ENCODE data around the gene FBXO40. TPM values are rescaled to one million over a fixed set of nuclear protein-coding genes. Genes with fewer than 3 reads are reported as not detected.

Gene FBXO40, protein sequence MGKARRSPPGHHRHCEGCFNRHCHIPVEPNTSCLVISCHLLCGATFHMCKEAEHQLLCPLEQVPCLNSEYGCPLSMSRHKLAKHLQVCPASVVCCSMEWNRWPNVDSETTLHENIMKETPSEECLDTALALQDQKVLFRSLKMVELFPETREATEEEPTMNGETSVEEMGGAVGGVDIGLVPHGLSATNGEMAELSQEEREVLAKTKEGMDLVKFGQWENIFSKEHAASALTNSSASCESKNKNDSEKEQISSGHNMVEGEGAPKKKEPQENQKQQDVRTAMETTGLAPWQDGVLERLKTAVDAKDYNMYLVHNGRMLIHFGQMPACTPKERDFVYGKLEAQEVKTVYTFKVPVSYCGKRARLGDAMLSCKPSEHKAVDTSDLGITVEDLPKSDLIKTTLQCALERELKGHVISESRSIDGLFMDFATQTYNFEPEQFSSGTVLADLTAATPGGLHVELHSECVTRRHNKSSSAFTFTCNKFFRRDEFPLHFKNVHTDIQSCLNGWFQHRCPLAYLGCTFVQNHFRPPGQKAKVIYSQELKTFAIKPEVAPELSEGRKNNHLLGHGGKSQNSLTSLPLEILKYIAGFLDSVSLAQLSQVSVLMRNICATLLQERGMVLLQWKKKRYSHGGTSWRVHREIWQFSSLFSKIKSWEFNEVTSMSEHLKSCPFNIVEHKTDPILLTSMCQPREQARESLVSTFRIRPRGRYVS
- not detected for total RNA-seq
- 0.05 TPM for total RNA-seq (2013)

DNA sequence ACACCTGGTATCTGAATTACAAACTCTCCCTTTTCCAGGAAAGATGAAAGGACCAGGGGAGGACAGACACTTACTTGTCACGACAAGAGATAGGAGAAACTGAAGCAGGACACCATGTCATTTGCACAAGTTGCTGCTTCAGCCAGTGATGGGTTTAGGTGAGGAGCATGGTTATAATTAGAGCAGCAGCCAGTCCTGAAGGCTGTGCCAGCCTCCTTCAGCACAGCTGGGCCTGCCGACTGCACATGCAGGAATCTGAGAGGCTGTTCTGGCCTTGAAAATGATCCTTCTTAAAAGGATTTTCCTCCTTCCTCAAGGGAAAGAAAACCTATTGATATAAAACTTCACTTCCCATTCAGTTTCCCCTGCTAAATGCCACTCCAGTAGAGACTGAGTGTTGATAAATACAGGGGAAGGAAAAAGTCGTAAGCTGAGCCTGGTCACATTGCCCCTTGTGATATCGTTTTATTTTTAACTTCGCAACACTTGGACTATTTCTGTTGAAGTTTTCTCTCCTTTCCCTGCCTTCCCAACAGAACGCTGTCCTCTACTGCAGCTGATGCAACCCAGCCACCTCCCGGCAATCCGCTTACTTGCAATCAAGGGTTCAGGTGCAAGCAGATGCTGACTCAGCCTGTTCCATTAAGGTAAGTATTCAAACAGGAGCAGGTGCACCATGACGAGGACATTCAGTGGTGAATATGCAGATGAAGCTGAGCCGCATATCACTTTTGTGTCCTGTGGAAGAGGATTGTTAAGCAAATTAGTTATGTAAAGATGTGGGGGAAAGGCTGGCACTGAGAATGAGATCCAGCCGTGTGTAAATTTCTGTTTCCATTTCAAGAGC is at the start of gene FBXO40:
Gene FBXO40 (plus strand): TSS at position 524 of the 847 bp plus-strand sequence. CDS start 27,197 bp downstream, outside the sequence.
- DNase-seq, result no peak
- intact Hi-C loops (cut with micrococcal nuclease), result no loop called here
- Histone ChIP-seq H3K4me3 (ENCODE audit: low read length) (no peak within 1 kb of the TSS), H3K27ac (ENCODE audit: low read length) (no peak within 1 kb of the TSS), H3K36me3 (ENCODE audit: control insufficient read depth, insufficient read depth, low read length) (no peaks in the 10 kb centered on the region), H3K4me1 (ENCODE audit: control insufficient read depth, insufficient read depth, low read length) (no peaks in the 10 kb centered on the region), H3K9me3 (ENCODE audit: control insufficient read depth, insufficient read depth, low read length) (no peaks in the 10 kb centered on the region), H3K27me3 (ENCODE audit: control insufficient read depth, insufficient read depth, low read length) (no peaks in the 10 kb centered on the region)
- H3K27ac Mint-ChIP-seq, result no peak within 1 kb of the TSS
- no peaks in the 10 kb centered on the region for H3K36me3 Mint-ChIP-seq
- WGBS (ENCODE audit: insufficient coverage), result 81% methylated on average over 11 of the region's 11 CpGs
- no peaks in the 10 kb centered on the region for H3K4me1 Mint-ChIP-seq
- H3K4me3 Mint-ChIP-seq, result no peak within 1 kb of the TSS
- ATAC-seq, result no peak
- H3K9me3 Mint-ChIP-seq, result no peaks in the 10 kb centered on the region
- TF ChIP-seq CTCF (IDR thresholded peaks at IDR 0.05), result no peak
- H3K27me3 Mint-ChIP-seq (ENCODE audit: low read depth in 2 of 2), result peaks cover 0 to 11% of the 10 kb centered on the region in 2 donors

DNA sequence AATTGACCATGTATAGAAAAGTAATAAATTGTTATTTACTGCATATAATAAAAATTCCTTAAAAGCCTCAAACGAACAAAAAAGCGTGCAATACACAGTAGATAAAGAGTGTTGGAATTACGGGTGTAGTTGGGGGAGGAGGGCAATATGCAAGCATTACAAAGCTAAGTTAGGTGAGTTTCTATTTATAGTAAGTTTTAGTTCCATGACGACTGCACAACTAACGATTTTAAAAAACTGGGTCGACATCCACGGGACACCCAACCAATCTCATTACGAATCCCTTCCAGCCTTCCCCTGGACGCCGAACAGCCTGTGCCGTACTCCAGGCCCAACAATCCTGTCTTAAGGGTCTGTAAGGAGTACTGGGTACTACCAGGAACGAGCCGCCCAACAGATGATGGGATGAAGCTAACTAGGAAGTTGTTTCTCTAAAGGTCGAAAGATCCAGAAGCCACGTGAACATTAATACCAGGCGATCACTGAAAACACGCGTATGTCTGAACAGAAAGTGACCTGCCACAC is 48.1 kb upstream of the FBXO40 start:
- H3K9me3 ChIP-seq (ENCODE audit: control insufficient read depth, insufficient read depth, low read length), result no peaks in the 10 kb centered on the region
- H3K27ac Mint-ChIP-seq, result peak overlapping the region in 1 of 2 donors; percentile 82
- no peaks in the 10 kb centered on the region for H3K36me3 ChIP-seq (ENCODE audit: control insufficient read depth, insufficient read depth, low read length)
- no peaks in the 10 kb centered on the region for H3K27me3 Mint-ChIP-seq (ENCODE audit: low read depth in 2 of 2)
- ATAC-seq (no peak), DNase-seq (no peak)
- H3K4me3 Mint-ChIP-seq, result peak overlapping the region; percentile 96
- TF ChIP-seq CTCF (IDR thresholded peaks at IDR 0.05), result no peak
- WGBS (ENCODE audit: insufficient coverage), result 2% methylated on average over 16 of the region's 18 CpGs
- H3K9me3 Mint-ChIP-seq, result no peaks in the 10 kb centered on the region
- H3K27ac ChIP-seq (ENCODE audit: low read length), result no peak overlapping the region
- intact Hi-C loops (cut with micrococcal nuclease), result loop anchor here (5.0 to 10.0 kb wide), 5 partner anchors 202 to 1942 kb away; partner anchors contain the start of genes EAF2, FAM162A, GOLGB1 and IQCB1
- no peaks in the 10 kb centered on the region for H3K36me3 Mint-ChIP-seq
- H3K4me1 Mint-ChIP-seq, result peaks cover 13 to 21% of the 10 kb centered on the region in 2 donors
- peaks cover 9% of the 10 kb centered on the region for H3K4me1 ChIP-seq (ENCODE audit: control insufficient read depth, insufficient read depth, low read length)
- peak overlapping the region; percentile 63 for H3K4me3 ChIP-seq (ENCODE audit: low read length)
- H3K27me3 ChIP-seq (ENCODE audit: control insufficient read depth, insufficient read depth, low read length), result no peaks in the 10 kb centered on the region

GRCh38 chr3:121545574-121546455 is 47.4 kb upstream of the FBXO40 start, which contains the start of gene POLQ:
Gene POLQ, minus strand, starts transcription at chr3:121545988. Its CDS starts 111 bp downstream, at chr3:121545877.
- H3K27ac Mint-ChIP-seq, result peak within 1 kb of the TSS; percentile 82 to 97
- no peaks in the 10 kb centered on the region for H3K36me3 ChIP-seq (ENCODE audit: control insufficient read depth, insufficient read depth, low read length)
- peak within 1 kb of the TSS; percentile 72 for H3K27ac ChIP-seq (ENCODE audit: low read length)
- no peaks in the 10 kb centered on the region for H3K9me3 Mint-ChIP-seq
- H3K4me3 Mint-ChIP-seq, result peak within 1 kb of the TSS; percentile 96
- peaks cover 13 to 21% of the 10 kb centered on the region in 2 donors for H3K4me1 Mint-ChIP-seq
- intact Hi-C loops (cut with micrococcal nuclease), result loop anchor here (1.0 to 10.0 kb wide), 9 partner anchors 114 to 1941 kb away; partner anchors contain the start of genes EAF2, FAM162A, GOLGB1 and HCLS1
- under 1% methylated on average over 37 of the region's 42 CpGs for WGBS (ENCODE audit: insufficient coverage)
- no peaks in the 10 kb centered on the region for H3K27me3 Mint-ChIP-seq (ENCODE audit: low read depth in 2 of 2)
- peak within 1 kb of the TSS; percentile 63 for H3K4me3 ChIP-seq (ENCODE audit: low read length)
- no peaks in the 10 kb centered on the region for H3K36me3 Mint-ChIP-seq
- no peaks in the 10 kb centered on the region for H3K27me3 ChIP-seq (ENCODE audit: control insufficient read depth, insufficient read depth, low read length)
- DNase-seq, result peak; percentile 78 to 93
- no peak for TF ChIP-seq CTCF (IDR thresholded peaks at IDR 0.05)
- ATAC-seq, result peak; percentile 97 to 99 (median 99)
- H3K4me1 ChIP-seq (ENCODE audit: control insufficient read depth, insufficient read depth, low read length), result peaks cover 9% of the 10 kb centered on the region
- no peaks in the 10 kb centered on the region for H3K9me3 ChIP-seq (ENCODE audit: control insufficient read depth, insufficient read depth, low read length)
